Hepatocyte (in vitro differentiated cells): ENCODE data around the gene DES. TPM values are rescaled to one million over a fixed set of nuclear protein-coding genes. Genes with fewer than 3 reads are reported as not detected.

Experiments used
- DNase-seq: peaks from one replicate; pipeline ENCODE4 v3.0.0-alpha.2; 2016; ENCODE audit warnings: low spot score
- H2AFZ ChIP-seq: fragments of 200-600 bp; sonication (generic); 2 replicates; pipeline ENCODE4 v1.6.0; 2016; ENCODE audit warnings: antibody characterized with exemption, mild to moderate bottlenecking
- H3K27ac ChIP-seq: fragments of 200-600 bp; sonication (generic); 2 replicates; pipeline ENCODE4 v1.5.1; 2016; ENCODE audit warnings: mild to moderate bottlenecking
- H3K27me3 ChIP-seq: fragments of 200-600 bp; sonication (generic); 2 replicates; pipeline ENCODE4 v1.6.1; 2016
- H3K36me3 ChIP-seq: fragments of 200-600 bp; sonication (generic); replicated peaks from 2 replicates; pipeline ENCODE4 v1.5.1; 2016; ENCODE audit warnings: low read depth; ENCODE audit not compliant: insufficient read depth
- H3K4me1 ChIP-seq: fragments of 200-600 bp; sonication (generic); 2 replicates; pipeline ENCODE4 v1.5.1; 2016; ENCODE audit warnings: mild to moderate bottlenecking, moderate library complexity; ENCODE audit not compliant: insufficient read depth
- H3K4me2 ChIP-seq: fragments of 200-600 bp; sonication (generic); 2 replicates; pipeline ENCODE4 v1.6.0; 2016
- H3K4me3 ChIP-seq: fragments of 200-600 bp; sonication (generic); 2 replicates; pipeline ENCODE4 v1.5.1; 2016; ENCODE audit warnings: mild to moderate bottlenecking
- H3K79me2 ChIP-seq: fragments of 200-600 bp; sonication (generic); 2 replicates; pipeline ENCODE4 v1.6.0; 2017; ENCODE audit warnings: mild to moderate bottlenecking
- H3K9me2 ChIP-seq: fragments of 200-600 bp; sonication (generic); replicated peaks from 2 replicates; pipeline ENCODE4 v1.6.0; 2017; ENCODE audit warnings: mild to moderate bottlenecking; ENCODE audit not compliant: insufficient read depth
- H3K9me3 ChIP-seq: fragments of 200-600 bp; sonication (generic); 2 replicates; pipeline ENCODE4 v1.5.1; 2016; ENCODE audit warnings: low read depth, mild to moderate bottlenecking
- H4K20me1 ChIP-seq: fragments of 200-600 bp; sonication (generic); 2 replicates; pipeline ENCODE4 v1.6.0; 2016; ENCODE audit warnings: mild to moderate bottlenecking; ENCODE audit not compliant: insufficient read depth, poor library complexity, severe bottlenecking
- EZH2 ChIP-seq: fragments of 200-600 bp; sonication (generic); IDR thresholded peaks from 2 replicates; pipeline ENCODE4 v1.6.1; 2016; ENCODE audit warnings: antibody characterized with exemption, mild to moderate bottlenecking, borderline replicate concordance
- EZH2phosphoT487 ChIP-seq: fragments of 200-600 bp; sonication (generic); IDR thresholded peaks from one replicate; pipeline ENCODE4 v1.6.1; 2018; ENCODE audit warnings: antibody characterized with exemption, mild to moderate bottlenecking, low read depth, moderate library complexity; ENCODE audit not compliant: unreplicated experiment, severe bottlenecking
- WGBS: methylation state at CpG from one replicate; pipeline ENCODE4 v1.1.6; 2016; ENCODE audit warnings: low lambda C conversion rate; ENCODE audit errors: missing lambda C conversion rate; 5-methylcytosine and 5-hydroxymethylcytosine counted together
- polyA plus RNA-seq: library from polyadenylated mRNA; unstranded; fragments of >200 nt; fragmentation: Nextera tagmentation; extraction: Ambion mirVana; gene quantifications from 2 replicates; pipeline ENCODE4 v1.2.1, GENCODE V29; 2016
- total RNA-seq: library from RNA; depleted of rRNA; stranded (reverse); fragments of >200 nt; gene quantifications from 2 replicates; pipeline ENCODE4 v1.2.3, GENCODE V29; 2014
- TF ChIP-seq, protein P1 (sequence below): fragments of 200-600 bp; sonication (generic); IDR thresholded peaks from 2 replicates; pipeline ENCODE4 v1.5.1; 2016; ENCODE audit warnings: antibody characterized with exemption, mild to moderate bottlenecking; ENCODE audit not compliant: poor library complexity

The DES gene
- total and polyA plus RNA-seq, 2 experiments from 2014 or later: 60.9 to 103 TPM

DNA sequence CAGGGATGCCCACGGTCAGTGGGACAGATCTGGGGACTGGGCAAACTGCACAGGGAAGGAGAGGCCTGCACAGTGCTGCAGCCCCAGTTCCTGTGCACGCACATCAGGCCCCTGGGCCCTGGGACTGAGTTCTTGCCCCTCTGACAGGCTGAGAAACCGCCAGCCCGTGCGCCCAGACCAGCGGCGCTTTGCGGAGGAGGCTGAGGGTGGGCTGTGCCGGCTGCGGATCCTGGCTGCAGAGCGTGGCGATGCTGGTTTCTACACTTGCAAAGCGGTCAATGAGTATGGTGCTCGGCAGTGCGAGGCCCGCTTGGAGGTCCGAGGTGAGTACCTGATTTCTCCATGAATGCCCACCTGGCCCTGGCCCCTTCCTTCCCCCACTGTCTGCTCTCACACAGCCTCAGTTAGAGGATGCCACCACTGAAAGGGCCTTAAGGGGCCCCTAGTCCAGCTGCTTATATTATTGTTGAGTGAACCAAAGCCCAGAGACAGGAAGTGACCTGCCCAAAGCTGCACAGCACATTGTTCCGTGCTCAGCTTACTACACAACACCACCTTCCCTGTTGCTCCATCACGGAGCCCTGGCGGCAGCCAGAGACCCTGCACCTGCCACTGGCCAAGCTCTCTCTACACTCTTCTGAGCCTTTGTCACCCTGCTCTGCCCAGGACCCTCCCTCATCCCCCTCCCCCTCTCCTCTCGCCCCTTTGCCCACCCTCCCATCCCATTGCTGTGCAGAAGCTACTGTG is 46.3 kb downstream of the DES start:
- no peak for DNase-seq
- Histone ChIP-seq H3K4me1 (peaks cover 19% of the 10 kb centered on the region), H3K27ac (no peak overlapping the region), H2AFZ (no peak overlapping the region), H3K27me3 (no peaks in the 10 kb centered on the region), H3K9me2 (no peaks in the 10 kb centered on the region), H4K20me1 (no peaks in the 10 kb centered on the region), H3K4me2 (no peak overlapping the region), H3K36me3 (no peaks in the 10 kb centered on the region), H3K9me3 (no peaks in the 10 kb centered on the region), H3K4me3 (no peak overlapping the region), H3K79me2 (no peaks in the 10 kb centered on the region)
- no peak for TF ChIP-seq EZH2phosphoT487
- TF ChIP-seq EZH2: no peak
- TF ChIP-seq, protein P1, sequence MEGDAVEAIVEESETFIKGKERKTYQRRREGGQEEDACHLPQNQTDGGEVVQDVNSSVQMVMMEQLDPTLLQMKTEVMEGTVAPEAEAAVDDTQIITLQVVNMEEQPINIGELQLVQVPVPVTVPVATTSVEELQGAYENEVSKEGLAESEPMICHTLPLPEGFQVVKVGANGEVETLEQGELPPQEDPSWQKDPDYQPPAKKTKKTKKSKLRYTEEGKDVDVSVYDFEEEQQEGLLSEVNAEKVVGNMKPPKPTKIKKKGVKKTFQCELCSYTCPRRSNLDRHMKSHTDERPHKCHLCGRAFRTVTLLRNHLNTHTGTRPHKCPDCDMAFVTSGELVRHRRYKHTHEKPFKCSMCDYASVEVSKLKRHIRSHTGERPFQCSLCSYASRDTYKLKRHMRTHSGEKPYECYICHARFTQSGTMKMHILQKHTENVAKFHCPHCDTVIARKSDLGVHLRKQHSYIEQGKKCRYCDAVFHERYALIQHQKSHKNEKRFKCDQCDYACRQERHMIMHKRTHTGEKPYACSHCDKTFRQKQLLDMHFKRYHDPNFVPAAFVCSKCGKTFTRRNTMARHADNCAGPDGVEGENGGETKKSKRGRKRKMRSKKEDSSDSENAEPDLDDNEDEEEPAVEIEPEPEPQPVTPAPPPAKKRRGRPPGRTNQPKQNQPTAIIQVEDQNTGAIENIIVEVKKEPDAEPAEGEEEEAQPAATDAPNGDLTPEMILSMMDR: no peak
- WGBS: 96% methylated on average over 19 of the region's 21 CpGs

DNA sequence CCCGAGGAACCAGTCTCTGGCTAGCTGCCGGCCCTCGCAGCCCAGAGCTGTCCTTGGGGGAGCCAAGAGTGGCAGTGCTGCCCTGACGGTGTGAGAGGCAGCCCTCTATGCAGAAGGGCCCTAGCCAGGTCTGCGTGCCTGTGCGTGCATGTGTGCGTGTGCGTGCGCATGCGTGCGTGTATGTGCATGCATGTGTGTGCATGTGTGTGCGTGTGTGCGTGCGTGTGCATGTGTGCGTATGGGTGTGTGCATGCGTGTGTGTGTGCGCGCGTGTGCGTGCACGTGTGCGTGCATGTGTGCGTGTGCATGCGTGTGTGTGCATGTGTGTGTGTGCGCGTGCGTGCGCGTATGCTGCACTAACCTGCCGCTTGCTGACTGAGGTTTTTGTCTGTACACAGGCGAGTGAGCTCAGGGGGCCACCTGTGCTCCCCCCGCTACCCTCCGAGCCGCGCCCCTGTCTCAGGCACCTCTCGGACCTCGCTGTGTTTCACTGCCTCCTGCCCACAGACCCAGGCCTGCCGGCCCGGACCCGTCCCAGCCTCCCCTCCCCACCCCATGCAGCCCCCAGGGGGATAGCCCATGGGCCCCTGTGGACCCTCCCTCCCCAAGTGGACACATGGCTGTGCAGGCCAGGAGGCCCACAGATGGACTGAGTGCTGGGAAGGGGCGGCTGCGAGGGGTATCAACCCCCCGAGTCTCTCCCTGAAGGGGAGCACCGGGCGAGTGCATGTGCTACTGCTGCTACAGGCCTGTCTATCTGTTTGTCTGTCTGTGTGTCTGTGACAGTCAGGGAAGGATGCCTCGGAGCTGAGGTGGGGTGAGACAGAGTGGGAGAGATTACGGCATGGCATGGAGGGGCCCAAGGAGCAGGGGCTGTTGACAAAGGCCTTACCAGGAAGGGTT is 47.7 kb downstream of the DES start:
- no peaks in the 10 kb centered on the region for H3K9me2 ChIP-seq
- TF ChIP-seq, protein P1: no peak
- TF ChIP-seq EZH2phosphoT487 (no peak), EZH2 (no peak)
- H3K27me3 ChIP-seq: no peaks in the 10 kb centered on the region
- peaks cover 4% of the 10 kb centered on the region for H3K4me1 ChIP-seq
- H3K79me2 ChIP-seq: no peaks in the 10 kb centered on the region
- no peak overlapping the region for H2AFZ ChIP-seq
- WGBS: 97% methylated on average over 27 of the region's 47 CpGs
- H3K4me2 ChIP-seq: no peak overlapping the region
- no peaks in the 10 kb centered on the region for H3K9me3 ChIP-seq
- no peak overlapping the region for H3K4me3 ChIP-seq
- H3K27ac ChIP-seq: no peak overlapping the region
- DNase-seq: no peak
- no peaks in the 10 kb centered on the region for H3K36me3 ChIP-seq
- H4K20me1 ChIP-seq: no peaks in the 10 kb centered on the region

DNA sequence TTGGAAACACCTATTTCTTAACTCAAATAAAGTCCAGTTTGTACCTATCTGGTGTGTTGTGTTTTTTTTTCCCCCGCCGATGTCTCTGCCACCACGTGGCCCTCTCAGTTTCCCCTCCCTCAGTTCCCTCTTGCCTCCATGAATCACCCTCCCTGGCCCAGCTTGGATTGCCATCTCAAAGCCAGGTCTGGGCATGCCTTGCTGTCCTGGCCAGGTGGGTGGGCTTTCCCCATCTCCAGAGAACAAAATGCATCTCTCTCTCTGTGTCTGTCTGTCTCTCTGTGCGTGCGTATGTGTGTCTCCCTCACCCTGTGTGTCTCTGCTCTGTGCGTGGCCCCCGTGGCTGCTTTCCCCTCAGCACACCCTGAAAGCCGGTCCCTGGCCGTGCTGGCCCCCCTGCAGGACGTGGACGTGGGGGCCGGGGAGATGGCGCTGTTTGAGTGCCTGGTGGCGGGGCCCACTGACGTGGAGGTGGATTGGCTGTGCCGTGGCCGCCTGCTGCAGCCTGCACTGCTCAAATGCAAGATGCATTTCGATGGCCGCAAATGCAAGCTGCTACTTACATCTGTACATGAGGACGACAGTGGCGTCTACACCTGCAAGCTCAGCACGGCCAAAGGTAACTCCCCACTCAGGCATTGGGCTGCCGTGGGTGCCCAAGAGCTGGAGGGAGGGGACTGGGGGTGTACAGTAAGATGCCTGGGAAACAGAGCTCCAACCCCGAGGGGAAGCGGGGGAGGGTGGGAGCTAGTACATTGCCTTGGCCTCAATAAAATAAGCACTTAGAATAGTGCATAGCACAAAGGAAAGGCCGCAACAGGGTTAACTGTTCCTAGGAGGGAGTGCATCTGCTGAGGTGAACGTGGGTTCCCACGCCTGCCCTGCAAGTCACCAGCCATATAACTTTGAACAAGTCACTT is 48.9 kb downstream of the DES start:
- no peak for DNase-seq
- Histone ChIP-seq H3K36me3 (no peaks in the 10 kb centered on the region), H3K4me3 (no peak overlapping the region), H3K4me1 (no peaks in the 10 kb centered on the region), H4K20me1 (no peaks in the 10 kb centered on the region), H3K27ac (no peak overlapping the region), H2AFZ (no peak overlapping the region), H3K9me3 (no peaks in the 10 kb centered on the region), H3K27me3 (no peaks in the 10 kb centered on the region), H3K9me2 (no peaks in the 10 kb centered on the region), H3K4me2 (no peak overlapping the region), H3K79me2 (no peaks in the 10 kb centered on the region)
- WGBS: 84% methylated on average over 28 of the region's 28 CpGs
- TF ChIP-seq, protein P1: no peak
- TF ChIP-seq EZH2phosphoT487 (no peak), EZH2 (no peak)
